GM18519 (cell line): ENCODE results near the gene ADAMTS17.
"Not testable (repeated sequence)": the region's sequence is repeated elsewhere in the genome, so short reads cannot be mapped to it uniquely, and the experiment has no call there.

Source experiments
- ATAC-seq: cut with Tn5 transposase; IDR thresholded peaks from one replicate; pipeline ENCODE4 v1.9.1; 2021; ENCODE audit warnings: mild to moderate bottlenecking, moderate library complexity; ENCODE audit not compliant: unreplicated experiment, low FRiP score

ADAMTS17 gene

DNA sequence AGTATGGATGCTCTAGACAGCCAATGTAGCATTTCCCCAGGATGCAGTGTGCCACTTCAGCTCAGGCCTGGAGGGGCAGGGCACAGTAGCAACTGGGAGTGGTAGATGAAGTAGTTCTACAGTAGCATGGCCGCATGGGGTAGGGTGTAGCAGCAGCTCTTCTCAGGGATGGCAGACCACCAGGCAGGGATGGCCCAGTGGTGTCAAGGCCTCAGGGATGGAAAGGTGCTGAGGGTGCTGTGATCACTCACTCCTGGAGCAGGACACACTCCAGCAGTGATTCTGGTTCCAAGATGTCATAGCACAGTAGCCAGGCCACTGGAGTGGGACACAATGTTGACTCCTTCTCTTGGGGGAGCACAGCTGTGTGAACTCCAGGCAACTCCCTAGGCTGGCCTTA, 397.6 kb downstream of the ADAMTS17 start:
- no peak for ATAC-seq

DNA sequence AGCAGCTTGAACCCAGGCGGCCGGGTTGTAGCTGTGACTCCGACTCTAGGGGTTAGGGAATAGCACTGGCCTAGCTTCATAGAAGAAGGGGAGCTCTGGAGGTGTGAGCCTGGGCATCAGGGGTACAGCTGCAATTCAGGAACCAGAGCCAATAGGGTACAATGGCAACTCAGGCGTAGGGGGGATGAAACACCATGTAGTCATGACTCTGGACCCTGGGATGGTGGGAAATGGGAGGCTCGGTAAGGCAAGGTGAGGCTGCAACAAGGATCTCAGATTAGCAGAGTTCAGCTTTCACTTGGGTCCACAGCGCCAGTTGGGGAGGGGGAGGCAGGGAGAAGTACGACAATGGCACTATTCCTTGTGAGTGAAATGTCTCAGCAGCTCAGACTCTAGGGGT, 398.3 kb downstream of the ADAMTS17 start:
- no peak for ATAC-seq

GRCh38 chr15:99932676-99933402, 408.9 kb downstream of the ADAMTS17 start:
- no peak for ATAC-seq

GRCh38 chr15:99931703-99932603, 409.8 kb downstream of the ADAMTS17 start:
- no peak for ATAC-seq

DNA sequence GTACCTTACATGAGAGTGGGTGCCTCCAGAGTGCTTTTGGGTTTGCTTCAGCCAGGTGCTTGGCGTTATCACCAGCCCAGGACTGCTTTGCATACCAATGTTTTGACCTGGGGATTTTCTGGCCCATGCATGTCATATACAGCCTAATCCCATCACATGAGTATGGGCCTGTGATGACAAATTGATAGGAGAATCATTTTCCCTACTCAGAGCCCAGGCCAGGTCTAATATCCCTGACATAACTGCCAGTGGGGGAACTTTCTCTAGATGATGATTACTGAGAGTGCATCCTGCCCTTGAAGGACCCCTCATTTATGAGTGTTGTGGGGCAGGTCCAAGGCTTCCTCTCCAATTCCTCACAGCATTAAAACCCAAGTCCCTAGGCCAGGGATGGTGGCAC, 411.1 kb downstream of the ADAMTS17 start:
- no peak for ATAC-seq

DNA sequence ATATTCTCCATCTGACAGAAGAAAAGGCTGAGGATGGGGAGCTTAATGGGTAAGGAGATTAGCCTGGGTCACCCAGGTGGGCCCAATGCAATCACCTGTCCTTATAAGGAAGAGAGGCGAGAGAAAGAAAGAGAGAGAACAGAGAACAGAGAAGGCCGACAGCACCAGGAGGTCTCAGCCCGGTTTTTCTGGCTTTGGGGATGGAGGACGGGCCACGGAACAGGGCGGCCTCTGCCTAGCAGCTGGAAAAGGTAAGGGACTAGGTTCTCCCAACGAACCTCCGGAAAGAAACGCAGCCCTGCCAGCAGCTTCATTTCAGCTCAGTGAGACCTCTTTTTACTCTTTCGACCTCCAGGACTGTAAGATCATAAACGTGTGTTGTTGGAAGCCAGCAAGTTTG, 412.5 kb downstream of the ADAMTS17 start:
- ATAC-seq: no peak

DNA sequence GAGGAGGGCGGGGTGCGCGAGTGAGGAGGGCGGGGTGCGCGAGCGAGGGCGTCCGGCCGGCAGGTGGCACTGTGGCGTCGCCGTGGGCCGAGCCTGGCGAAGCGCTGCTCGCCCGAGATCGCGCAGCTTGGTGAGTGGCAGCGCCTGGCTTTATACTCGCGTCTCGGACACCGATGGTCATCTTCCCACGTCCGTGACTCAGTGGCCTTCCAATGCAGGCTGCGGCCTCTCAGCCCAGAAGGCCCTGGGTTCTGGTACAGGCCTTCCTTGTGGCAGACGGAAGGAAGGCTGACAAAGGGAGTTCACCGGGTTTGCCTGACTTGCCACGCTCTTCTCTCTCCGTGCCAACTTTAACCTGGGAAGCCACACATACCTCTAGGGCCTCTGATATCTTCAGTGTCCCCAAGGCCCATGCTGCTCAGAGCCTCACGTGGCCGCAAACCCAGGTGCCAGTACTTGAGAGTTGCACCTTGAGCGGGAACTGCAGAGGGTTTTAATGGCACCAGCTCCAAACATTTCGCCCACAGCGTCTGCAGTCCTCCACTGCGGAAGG, 413.3 kb downstream of the ADAMTS17 start:
- ATAC-seq: peak; percentile 78

DNA sequence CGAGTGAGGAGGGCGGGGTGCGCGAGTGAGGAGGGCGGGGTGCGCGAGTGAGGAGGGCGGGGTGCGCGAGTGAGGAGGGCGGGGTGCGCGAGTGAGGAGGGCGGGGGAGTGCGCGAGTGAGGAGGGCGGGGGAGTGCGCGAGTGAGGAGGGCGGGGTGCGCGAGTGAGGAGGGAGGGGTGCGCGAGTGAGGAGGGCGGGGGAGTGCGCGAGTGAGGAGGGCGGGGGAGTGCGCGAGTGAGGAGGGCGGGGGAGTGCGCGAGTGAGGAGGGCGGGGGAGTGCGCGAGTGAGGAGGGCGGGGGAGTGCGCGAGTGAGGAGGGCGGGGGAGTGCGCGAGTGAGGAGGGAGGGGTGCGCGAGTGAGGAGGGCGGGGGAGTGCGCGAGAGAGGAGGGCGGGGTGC, 415.2 kb downstream of the ADAMTS17 start:
- not testable (repeated sequence) for ATAC-seq

GRCh38 chr15:99925661-99926461, 415.9 kb downstream of the ADAMTS17 start:
- ATAC-seq: no peak

DNA sequence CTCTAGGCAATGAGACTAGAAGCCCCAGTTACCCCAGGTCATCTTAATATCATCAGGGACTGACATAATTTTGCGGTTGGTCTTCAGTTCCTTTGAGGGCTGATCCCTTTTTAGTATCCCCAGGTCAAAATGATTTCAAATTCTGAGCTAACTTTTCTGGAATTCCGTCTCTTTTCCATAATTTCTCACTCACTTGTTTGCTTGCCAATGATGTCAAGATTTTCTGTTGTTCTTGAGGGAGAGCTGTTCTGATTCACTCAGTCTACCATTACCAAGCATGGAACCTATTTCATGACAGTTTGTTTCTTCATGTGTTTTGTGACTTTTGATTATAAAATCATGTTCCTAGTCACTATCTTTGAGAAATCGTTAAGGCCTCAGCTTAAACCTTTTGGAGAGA, 418.1 kb downstream of the ADAMTS17 start:
- no peak for ATAC-seq
